RWPE2 (cell line): ENCODE measurements around the gene DSCAML1.

ENCODE experiments used
- ATAC-seq: fragments of 200-7000 bp; cut with Tn5 transposase; 3 replicates; pipeline ENCODE4 v1.9.1; 2021; ENCODE audit warnings: low read depth
- DNase-seq: peaks from one replicate; pipeline ENCODE4 v3.0.0-alpha.2; 2020; ENCODE audit warnings: low spot score
- H3K27ac ChIP-seq: fragments of 450-650 bp; 2 replicates; pipeline ENCODE4 v1.5.1; 2017; ENCODE audit warnings: mild to moderate bottlenecking; ENCODE audit not compliant: poor library complexity, severe bottlenecking
- H3K27me3 ChIP-seq: fragments of 250-450 bp; sonication (Bioruptor Pico); 2 replicates; pipeline ENCODE4 v1.5.1; 2021; ENCODE audit warnings: mild to moderate bottlenecking, moderate library complexity; ENCODE audit not compliant: insufficient read depth, poor library complexity, severe bottlenecking
- H3K36me3 ChIP-seq: fragments of 250-450 bp; sonication (Bioruptor Pico); 2 replicates; pipeline ENCODE4 v1.5.1; 2020; ENCODE audit warnings: low read depth, mild to moderate bottlenecking, moderate library complexity
- H3K4me1 ChIP-seq: fragments of 250-450 bp; sonication (Bioruptor Pico); 2 replicates; pipeline ENCODE4 v1.5.1; 2021; ENCODE audit warnings: mild to moderate bottlenecking, moderate library complexity; ENCODE audit not compliant: insufficient read depth, poor library complexity, severe bottlenecking
- H3K4me3 ChIP-seq: fragments of 250-450 bp; sonication (Bioruptor Pico); 2 replicates; pipeline ENCODE4 v1.5.1; 2021; ENCODE audit warnings: mild to moderate bottlenecking, moderate library complexity; ENCODE audit not compliant: severe bottlenecking
- H3K9me3 ChIP-seq: fragments of 250-450 bp; sonication (Bioruptor Pico); 2 replicates; pipeline ENCODE4 v1.5.1; 2021; ENCODE audit warnings: mild to moderate bottlenecking, moderate library complexity; ENCODE audit not compliant: severe bottlenecking
- CTCF ChIP-seq: fragments of 450-650 bp; IDR thresholded peaks from one replicate; pipeline ENCODE4 v1.5.1; 2017; ENCODE audit warnings: mild to moderate bottlenecking, moderate library complexity; ENCODE audit not compliant: poor library complexity, severe bottlenecking

DSCAML1 gene

GRCh38 chr11:117574551-117574950, 222.5 kb downstream of the DSCAML1 start:
- Histone ChIP-seq H3K4me3 (no peak overlapping the region), H3K4me1 (no peaks in the 10 kb centered on the region), H3K9me3 (no peaks in the 10 kb centered on the region), H3K27me3 (peaks cover 3% of the 10 kb centered on the region), H3K27ac (no peak overlapping the region), H3K36me3 (no peaks in the 10 kb centered on the region)
- no peak for TF ChIP-seq CTCF
- DNase-seq: no peak
- ATAC-seq: no peak

- ATAC-seq: no peak
- peaks cover 3% of the 10 kb centered on the region for H3K27me3 ChIP-seq
These were observed 223.7 kb downstream of the DSCAML1 start for GRCh38 chr11:117573326-117573725.

GRCh38 chr11:117572671-117573070, 224.3 kb downstream of the DSCAML1 start:
- Histone ChIP-seq H3K4me1 (no peaks in the 10 kb centered on the region), H3K36me3 (no peaks in the 10 kb centered on the region), H3K9me3 (no peaks in the 10 kb centered on the region), H3K4me3 (no peak overlapping the region), H3K27me3 (peaks cover 3% of the 10 kb centered on the region), H3K27ac (no peak overlapping the region)
- DNase-seq (no peak), ATAC-seq (no peak)
- no peak for TF ChIP-seq CTCF

More at GRCh38 chr11:117573326-117573725, 223.7 kb downstream of the DSCAML1 start:
- Histone ChIP-seq H3K4me3 (no peak overlapping the region), H3K36me3 (no peaks in the 10 kb centered on the region), H3K4me1 (no peaks in the 10 kb centered on the region), H3K9me3 (no peaks in the 10 kb centered on the region), H3K27ac (no peak overlapping the region)
- DNase-seq: no peak
- TF ChIP-seq CTCF: no peak

- Histone ChIP-seq H3K36me3 (no peaks in the 10 kb centered on the region), H3K4me1 (no peaks in the 10 kb centered on the region), H3K27me3 (peaks cover 3% of the 10 kb centered on the region), H3K4me3 (no peak overlapping the region), H3K9me3 (no peaks in the 10 kb centered on the region), H3K27ac (no peak overlapping the region)
- no peak for TF ChIP-seq CTCF
- DNase-seq (no peak), ATAC-seq (no peak)
These were observed 224.9 kb downstream of the DSCAML1 start for GRCh38 chr11:117572129-117572528.

- H3K27me3 ChIP-seq: peaks cover 3% of the 10 kb centered on the region
- H3K9me3 ChIP-seq: no peaks in the 10 kb centered on the region
- TF ChIP-seq CTCF: no peak
- no peaks in the 10 kb centered on the region for H3K4me1 ChIP-seq
- H3K4me3 ChIP-seq: no peak overlapping the region
- DNase-seq (no peak), ATAC-seq (no peak)
- H3K36me3 ChIP-seq: no peaks in the 10 kb centered on the region
- H3K27ac ChIP-seq: no peak overlapping the region
These were observed 226.3 kb downstream of the DSCAML1 start for GRCh38 chr11:117570701-117571100.
